Transverse colon (tissue), 4 donors: ENCODE measurements around the gene KLHL17.

Experiments
- CTCF ChIP-seq, 5 experiments: fragments of 200-600 bp in 3 of 5; fragments of 450-650 bp in 2 of 5; sonication (generic) in 3 of 5; IDR thresholded peaks; 1 replicate in 2 of 5; 2 replicates in 3 of 5; pipeline ENCODE4 v1.5.1; 2016 to 2017; ENCODE audit warnings: antibody characterized with exemption in 5 of 5, inconsistent platforms in 3 of 5, mild to moderate bottlenecking in 2 of 5, moderate library complexity in 1 of 5
- EP300 ChIP-seq: sonication (generic); formaldehyde crosslinking; IDR thresholded peaks from one replicate; pipeline ENCODE4 v1.6.1; 2017; ENCODE audit warnings: antibody characterized with exemption, low read depth
- POLR2A ChIP-seq: fragments of 450-650 bp; IDR thresholded peaks from one replicate; pipeline ENCODE4 v1.6.1; 2016; ENCODE audit warnings: antibody characterized with exemption, mild to moderate bottlenecking, moderate library complexity
- POLR2AphosphoS5 ChIP-seq, 3 donors: sonication (generic); formaldehyde crosslinking; IDR thresholded peaks; one replicate each; pipeline ENCODE4 v1.6.1; 2016; ENCODE audit warnings: antibody characterized with exemption in 3 of 3

- peak; percentile 53 to 85 (median 77) for TF ChIP-seq CTCF (IDR thresholded peaks at IDR 0.05)
- TF ChIP-seq POLR2AphosphoS5 (IDR thresholded peaks at IDR 0.05), result no peak
- no peak for TF ChIP-seq POLR2A
- no peak for TF ChIP-seq EP300
Observed at GRCh38 chr1:975896-976683, 15.7 kb downstream of the KLHL17 start.
